ENCODE data around the gene KRTAP10-8. TPM values are rescaled to one million over a fixed set of nuclear protein-coding genes. Genes with fewer than 3 reads are reported as not detected.

KRTAP10-8 gene
- total RNA-seq, 4 donors from 2014 or later, result 4.6 TPM; not detected in 3

- no peak overlapping the region for H3K4me3 ChIP-seq (ENCODE audit: low read depth, poor library complexity, severe bottlenecking)
- 86 to 91% methylated on average over 13 of the region's 13 CpGs for WGBS, 2 donors
- intact Hi-C loops (cut with DNase I; ENCODE audit: low total_unique reads), result no loop called here
- no peak for TF ChIP-seq POLR2A (IDR thresholded peaks at IDR 0.05)
- TF ChIP-seq CTCF (IDR thresholded peaks at IDR 0.05), result no peak
- DNase-seq (ENCODE audit: low spot score in 2 of 2), result no peak
Measured at GRCh38 chr21:44612669-44613229, 870 bp downstream of the KRTAP10-8 start.

- no peak for DNase-seq (ENCODE audit: low spot score in 2 of 2)
- 88 to 92% methylated on average over 25 to 26 of the region's 26 CpGs for WGBS, 2 donors
- TF ChIP-seq CTCF (IDR thresholded peaks at IDR 0.05) (no peak), POLR2A (IDR thresholded peaks at IDR 0.05) (no peak)
- no peak overlapping the region for H3K4me3 ChIP-seq (ENCODE audit: low read depth, poor library complexity, severe bottlenecking)
- intact Hi-C loops (cut with DNase I; ENCODE audit: low total_unique reads), result no loop called here
Measured at GRCh38 chr21:44613386-44614155, 1.7 kb downstream of the KRTAP10-8 start.

GRCh38 chr21:44614161-44614631 lies 2.3 kb downstream of the KRTAP10-8 start:
- no peak for TF ChIP-seq POLR2A (IDR thresholded peaks at IDR 0.05)
- no peak for TF ChIP-seq CTCF (IDR thresholded peaks at IDR 0.05)
- intact Hi-C loops (cut with DNase I; ENCODE audit: low total_unique reads), result no loop called here
- no peak for DNase-seq (ENCODE audit: low spot score in 2 of 2)
- 84 to 90% methylated on average over 13 to 20 of the region's 20 CpGs for WGBS, 2 donors
- no peak overlapping the region for H3K4me3 ChIP-seq (ENCODE audit: low read depth, poor library complexity, severe bottlenecking)

GRCh38 chr21:44614961-44615391 lies 3.1 kb downstream of the KRTAP10-8 start:
- intact Hi-C loops (cut with DNase I; ENCODE audit: low total_unique reads), result no loop called here
- WGBS, 2 donors, result 76 to 85% methylated on average over 28 of the region's 28 CpGs
- no peak for TF ChIP-seq CTCF (IDR thresholded peaks at IDR 0.05)
- TF ChIP-seq POLR2A (IDR thresholded peaks at IDR 0.05), result no peak
- H3K4me3 ChIP-seq (ENCODE audit: low read depth, poor library complexity, severe bottlenecking), result no peak overlapping the region
- DNase-seq (ENCODE audit: low spot score in 2 of 2), result peak in 1 of 2 donors; percentile 79

- TF ChIP-seq POLR2A (IDR thresholded peaks at IDR 0.05), result no peak
- TF ChIP-seq CTCF (IDR thresholded peaks at IDR 0.05), result no peak
- DNase-seq (ENCODE audit: low spot score in 2 of 2), result no peak
- H3K4me3 ChIP-seq (ENCODE audit: low read depth, poor library complexity, severe bottlenecking), result no peak overlapping the region
- 70 to 86% methylated on average over 8 of the region's 8 CpGs for WGBS, 2 donors
- intact Hi-C loops (cut with DNase I; ENCODE audit: low total_unique reads), result no loop called here
Measured at GRCh38 chr21:44615466-44615865, 3.6 kb downstream of the KRTAP10-8 start.

Data from lower leg skin (tissue), 4 donors.